GM21515 (cell line): ENCODE results near the gene COP1.

ENCODE experiments used
- ATAC-seq: cut with Tn5 transposase; IDR thresholded peaks from one replicate; pipeline ENCODE4 v1.9.1; 2021; ENCODE audit not compliant: unreplicated experiment

The COP1 gene

DNA sequence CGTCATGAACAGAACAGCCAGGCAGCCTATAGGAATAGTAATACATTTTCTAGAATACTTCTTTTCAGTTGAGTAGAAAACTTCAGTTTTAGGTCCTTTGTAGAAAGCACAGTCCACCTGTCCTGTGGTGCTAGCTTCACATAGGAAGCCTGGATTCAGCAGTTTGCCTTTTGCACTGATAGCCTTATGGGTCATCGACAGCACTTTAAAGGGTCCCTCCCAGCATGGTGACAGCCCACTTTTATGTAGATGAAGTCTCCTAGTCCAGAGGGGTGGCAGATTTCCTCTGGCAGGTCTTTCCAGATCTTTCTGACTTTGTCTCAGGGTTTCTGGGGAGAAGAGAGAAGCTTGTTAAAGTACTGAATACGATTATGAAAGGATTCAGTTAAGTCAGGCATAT lies 302.3 kb downstream of the COP1 start:
- no peak for ATAC-seq

DNA sequence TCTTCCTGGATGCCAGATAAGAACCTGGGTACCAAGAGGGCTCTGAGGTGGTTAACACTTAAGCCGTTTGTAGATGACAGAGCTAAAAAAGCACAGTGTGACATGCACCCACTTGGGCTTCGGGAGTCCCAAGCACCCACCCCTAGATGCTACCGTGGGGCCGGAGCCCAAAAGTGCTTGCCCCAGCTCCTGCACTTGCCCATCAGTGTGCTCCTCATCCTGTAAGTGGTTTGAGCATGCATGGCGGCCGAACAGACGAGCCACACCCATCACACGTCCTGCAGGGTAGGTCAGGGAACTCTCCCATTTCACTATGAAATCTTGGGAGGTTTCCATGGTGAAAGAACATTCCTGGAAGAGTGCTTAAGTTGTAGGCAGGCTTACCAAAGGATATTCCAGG lies 304.8 kb downstream of the COP1 start:
- no peak for ATAC-seq

DNA sequence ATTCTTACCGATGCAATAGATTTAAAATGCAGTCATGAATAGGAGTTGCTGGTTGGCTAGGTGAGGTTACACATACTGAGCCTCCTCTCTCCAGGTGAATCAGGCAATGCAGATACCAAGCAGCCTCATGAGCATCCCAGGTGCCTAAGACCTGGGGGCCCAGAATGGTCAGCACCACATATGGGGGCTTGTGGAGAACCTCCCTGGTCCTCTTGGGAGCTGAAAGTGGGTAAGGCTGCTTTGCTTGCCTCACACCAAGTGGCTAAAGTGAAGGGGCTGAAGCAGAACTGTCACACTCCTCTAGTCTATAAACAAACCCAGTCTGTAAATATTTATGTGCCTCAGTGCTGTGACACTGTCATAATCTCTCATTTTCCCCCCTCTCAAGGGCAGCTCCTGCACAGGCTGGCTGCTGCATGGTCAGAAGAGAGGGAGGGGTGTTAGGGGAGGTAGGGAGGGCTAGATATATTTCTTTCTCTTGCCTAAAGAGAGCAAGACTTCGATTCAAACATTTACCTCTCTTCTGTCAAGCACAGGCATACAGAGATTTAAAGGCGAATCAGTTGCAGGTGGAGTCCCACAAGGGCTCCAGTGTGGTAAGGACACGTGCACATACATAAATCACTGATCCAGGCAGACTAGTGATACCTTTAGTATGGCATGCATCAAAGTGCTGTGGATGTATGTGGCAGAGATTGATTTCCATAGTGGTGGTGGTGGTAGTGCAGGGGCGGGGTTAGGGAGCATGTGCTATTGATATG lies 305.8 kb downstream of the COP1 start:
- ATAC-seq: no peak

DNA sequence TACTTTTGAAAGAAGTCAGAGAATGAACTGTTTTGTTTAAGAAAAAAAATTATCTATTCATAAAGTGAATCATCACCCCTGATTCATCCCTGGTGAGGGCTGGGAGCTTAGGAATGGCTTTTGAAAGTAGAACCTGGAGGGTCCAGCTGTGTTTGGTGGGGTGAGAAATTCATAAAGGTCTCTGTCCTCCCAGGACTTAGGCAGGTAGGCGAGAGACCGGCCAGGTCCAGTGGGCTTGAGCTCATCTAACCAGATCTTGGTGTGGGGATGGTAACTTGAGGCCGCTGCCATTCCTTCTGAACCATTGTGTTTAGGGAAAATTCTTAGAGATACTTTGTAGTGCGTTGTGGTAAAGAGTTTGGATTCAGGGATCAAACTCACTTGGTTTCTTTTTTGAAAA lies 306.9 kb downstream of the COP1 start:
- no peak for ATAC-seq

DNA sequence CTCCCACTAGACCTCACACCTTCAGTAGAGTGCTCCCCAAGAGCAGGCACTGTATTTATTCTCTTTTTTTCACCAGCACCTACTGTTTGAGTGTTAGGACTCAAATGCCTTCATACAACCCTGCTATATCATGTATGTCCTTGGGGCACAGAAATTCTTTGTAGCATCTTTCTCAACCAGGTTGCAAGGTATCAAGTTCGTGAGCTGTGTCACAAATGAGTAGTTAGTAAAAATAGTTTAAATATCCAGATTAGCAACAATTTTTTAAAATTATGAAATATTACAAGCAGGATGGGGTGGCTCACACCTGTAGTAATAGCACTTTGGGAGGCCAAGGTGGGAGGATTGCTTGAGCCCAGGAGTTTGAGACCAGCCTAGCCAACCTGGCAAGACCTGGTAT lies 311.1 kb downstream of the COP1 start:
- no peak for ATAC-seq
